SK-N-SH treated with all-trans-retinoic acid at 6 μM for 48 hours (cell line): Measurements from ENCODE around the gene SERPINH1.

Source experiments
- ATAC-seq: fragments of 200-7000 bp; cut with Tn5 transposase; 3 replicates; pipeline ENCODE4 v1.9.1; 2020; ENCODE audit warnings: mild to moderate bottlenecking, moderate library complexity
- CSDC2 ChIP-seq: fragments of 250-450 bp; sonication (Bioruptor Pico); IDR thresholded peaks from 2 replicates; pipeline ENCODE4 v1.5.0; 2020; ENCODE audit warnings: mild to moderate bottlenecking, moderate library complexity
- ESRRG ChIP-seq: fragments of 250-450 bp; sonication (Bioruptor Pico); IDR thresholded peaks from 2 replicates; pipeline ENCODE4 v1.6.1; 2021; ENCODE audit warnings: mild to moderate bottlenecking
- ISL1 ChIP-seq: fragments of 250-450 bp; sonication (Bioruptor Pico); IDR thresholded peaks from 2 replicates; pipeline ENCODE4 v2.1.2; 2022; ENCODE audit warnings: mild to moderate bottlenecking, moderate library complexity
- PATZ1 ChIP-seq: fragments of 250-450 bp; sonication (Bioruptor Pico); IDR thresholded peaks from 2 replicates; pipeline ENCODE4 v1.8.0; 2020; ENCODE audit warnings: mild to moderate bottlenecking, moderate library complexity, borderline replicate concordance
- PPARA ChIP-seq: fragments of 250-450 bp; sonication (Bioruptor Pico); IDR thresholded peaks from 2 replicates; pipeline ENCODE4 v1.5.0; 2020; ENCODE audit warnings: mild to moderate bottlenecking, borderline replicate concordance
- RARB ChIP-seq: fragments of 250-450 bp; sonication (Bioruptor Pico); IDR thresholded peaks from 2 replicates; pipeline ENCODE4 v1.8.0; 2021; ENCODE audit warnings: mild to moderate bottlenecking, moderate library complexity
- SNAI2 ChIP-seq: fragments of 250-450 bp; sonication (Bioruptor Pico); IDR thresholded peaks from 2 replicates; pipeline ENCODE4 v1.5.0; 2020; ENCODE audit warnings: mild to moderate bottlenecking, moderate library complexity
- TCF4 ChIP-seq: fragments of 250-450 bp; sonication (Bioruptor Pico); IDR thresholded peaks from 2 replicates; pipeline ENCODE4 v1.8.0; 2021; ENCODE audit warnings: mild to moderate bottlenecking, moderate library complexity, borderline replicate concordance
- ZC3H10 ChIP-seq: fragments of 250-450 bp; sonication (Bioruptor Pico); IDR thresholded peaks from 2 replicates; pipeline ENCODE4 v1.5.1; 2021; ENCODE audit warnings: mild to moderate bottlenecking, moderate library complexity
- ZFP30 ChIP-seq: fragments of 450-650 bp; formaldehyde crosslinking; IDR thresholded peaks from 2 replicates; pipeline ENCODE4 v1.5.0; 2022; ENCODE audit warnings: mild to moderate bottlenecking, moderate library complexity
- ZNF565 ChIP-seq: fragments of 450-650 bp; formaldehyde crosslinking; conservative IDR thresholded peaks from 2 replicates; pipeline ENCODE4 v1.5.0; 2020; ENCODE audit warnings: low read depth, mild to moderate bottlenecking, moderate library complexity
- ZNF70 ChIP-seq: fragments of 450-650 bp; formaldehyde crosslinking; IDR thresholded peaks from 2 replicates; pipeline ENCODE4 v1.5.0; 2020; ENCODE audit warnings: mild to moderate bottlenecking, moderate library complexity
- TF ChIP-seq, protein P1 (sequence below): fragments of 250-450 bp; sonication (Bioruptor Pico); IDR thresholded peaks from 2 replicates; pipeline ENCODE4 v1.5.0; 2020; ENCODE audit warnings: mild to moderate bottlenecking, moderate library complexity
- TF ChIP-seq, protein P2 (sequence below): fragments of 250-450 bp; sonication (Bioruptor Pico); IDR thresholded peaks from 2 replicates; pipeline ENCODE4 v1.5.1; 2020; ENCODE audit warnings: low read depth, mild to moderate bottlenecking, moderate library complexity
- TF ChIP-seq, protein P3 (sequence below): fragments of 250-450 bp; sonication (Bioruptor Pico); IDR thresholded peaks from 2 replicates; pipeline ENCODE4 v1.8.0; 2021; ENCODE audit warnings: low read depth, mild to moderate bottlenecking, moderate library complexity, borderline replicate concordance

SERPINH1 gene

DNA sequence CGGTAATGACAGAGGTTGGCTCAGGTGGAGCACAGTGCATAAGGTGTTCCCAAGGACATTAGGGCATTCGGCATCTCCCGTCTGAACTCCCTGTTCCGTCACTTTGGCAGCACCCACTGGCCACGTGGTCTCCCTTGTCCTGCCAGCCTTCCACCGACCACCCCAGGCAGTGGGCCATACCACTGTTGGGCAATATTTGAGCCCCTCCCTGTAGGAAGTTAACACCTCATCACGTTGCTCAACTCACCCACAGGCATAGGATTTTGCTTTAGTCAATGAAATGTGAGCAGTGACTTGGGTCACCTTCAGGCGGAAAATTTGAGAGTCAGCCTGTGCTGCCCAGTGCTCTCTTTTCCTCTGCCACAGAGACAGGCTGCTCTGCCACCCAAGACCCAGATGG lies 44.0 kb downstream of the SERPINH1 start (continued):
- TF ChIP-seq PATZ1 (CRISPR knock-in tag): no peak

DNA sequence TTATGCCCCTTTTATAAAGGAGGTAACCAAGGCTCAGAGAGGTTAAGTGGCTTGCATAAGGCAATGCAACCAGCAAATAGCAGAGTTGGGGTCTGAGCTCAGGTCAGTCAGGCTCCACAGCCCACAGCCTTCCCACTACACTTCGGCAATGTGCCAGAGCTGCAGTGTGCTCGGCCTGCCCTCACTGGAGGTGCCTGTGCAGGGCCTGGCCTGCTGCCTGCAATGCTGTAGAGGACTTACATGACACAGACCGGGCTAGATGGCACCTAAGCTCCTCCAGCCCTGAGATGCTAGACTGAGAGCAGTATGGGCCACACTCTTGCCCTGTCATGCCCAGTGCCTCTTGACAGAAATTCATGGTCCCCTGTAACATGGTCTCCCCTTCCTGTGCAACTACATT lies 49.8 kb downstream of the SERPINH1 start:
- ATAC-seq: no peak

DNA sequence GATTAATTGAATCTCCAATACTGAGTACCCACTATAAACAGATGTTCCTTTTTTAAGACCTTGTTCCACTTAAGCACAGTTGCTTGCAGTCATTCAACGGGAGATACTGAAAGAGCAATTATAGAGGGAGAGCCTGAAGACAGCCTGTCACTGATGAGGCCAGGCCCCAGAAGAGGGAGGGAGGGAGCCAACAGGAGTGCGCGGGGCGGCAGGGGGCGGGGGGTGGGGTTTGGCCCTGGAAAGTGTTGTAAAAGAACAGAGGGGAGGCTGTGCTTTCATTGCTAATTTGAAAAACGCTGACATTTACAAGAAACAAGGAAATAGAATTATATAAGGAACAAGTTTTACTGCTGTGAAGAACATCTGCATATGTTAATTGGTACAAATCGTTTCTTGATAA lies 53.7 kb downstream of the SERPINH1 start:
- ATAC-seq: no peak
- TF ChIP-seq, protein P1, sequence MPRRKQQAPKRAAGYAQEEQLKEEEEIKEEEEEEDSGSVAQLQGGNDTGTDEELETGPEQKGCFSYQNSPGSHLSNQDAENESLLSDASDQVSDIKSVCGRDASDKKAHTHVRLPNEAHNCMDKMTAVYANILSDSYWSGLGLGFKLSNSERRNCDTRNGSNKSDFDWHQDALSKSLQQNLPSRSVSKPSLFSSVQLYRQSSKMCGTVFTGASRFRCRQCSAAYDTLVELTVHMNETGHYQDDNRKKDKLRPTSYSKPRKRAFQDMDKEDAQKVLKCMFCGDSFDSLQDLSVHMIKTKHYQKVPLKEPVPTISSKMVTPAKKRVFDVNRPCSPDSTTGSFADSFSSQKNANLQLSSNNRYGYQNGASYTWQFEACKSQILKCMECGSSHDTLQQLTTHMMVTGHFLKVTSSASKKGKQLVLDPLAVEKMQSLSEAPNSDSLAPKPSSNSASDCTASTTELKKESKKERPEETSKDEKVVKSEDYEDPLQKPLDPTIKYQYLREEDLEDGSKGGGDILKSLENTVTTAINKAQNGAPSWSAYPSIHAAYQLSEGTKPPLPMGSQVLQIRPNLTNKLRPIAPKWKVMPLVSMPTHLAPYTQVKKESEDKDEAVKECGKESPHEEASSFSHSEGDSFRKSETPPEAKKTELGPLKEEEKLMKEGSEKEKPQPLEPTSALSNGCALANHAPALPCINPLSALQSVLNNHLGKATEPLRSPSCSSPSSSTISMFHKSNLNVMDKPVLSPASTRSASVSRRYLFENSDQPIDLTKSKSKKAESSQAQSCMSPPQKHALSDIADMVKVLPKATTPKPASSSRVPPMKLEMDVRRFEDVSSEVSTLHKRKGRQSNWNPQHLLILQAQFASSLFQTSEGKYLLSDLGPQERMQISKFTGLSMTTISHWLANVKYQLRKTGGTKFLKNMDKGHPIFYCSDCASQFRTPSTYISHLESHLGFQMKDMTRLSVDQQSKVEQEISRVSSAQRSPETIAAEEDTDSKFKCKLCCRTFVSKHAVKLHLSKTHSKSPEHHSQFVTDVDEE (CRISPR knock-in tag): no peak
- no peak for TF ChIP-seq ZNF70 (CRISPR knock-in tag)
- no peak for TF ChIP-seq ZC3H10 (CRISPR knock-in tag)
- no peak for TF ChIP-seq RARB (CRISPR knock-in tag)
- no peak for TF ChIP-seq ZNF565 (CRISPR knock-in tag)
- TF ChIP-seq ESRRG (CRISPR knock-in tag): no peak
- TF ChIP-seq TCF4 (CRISPR knock-in tag): no peak
- TF ChIP-seq CSDC2 (CRISPR knock-in tag): no peak

More for the DNA sequence above, 49.8 kb downstream of the SERPINH1 start:
- TF ChIP-seq ESRRG (CRISPR knock-in tag) (no peak), ZFP30 (CRISPR knock-in tag) (no peak), TCF4 (CRISPR knock-in tag) (no peak), PATZ1 (CRISPR knock-in tag) (no peak), ZNF565 (CRISPR knock-in tag) (no peak), ISL1 (CRISPR knock-in tag) (no peak), ZC3H10 (CRISPR knock-in tag) (no peak), RARB (CRISPR knock-in tag) (no peak), PPARA (CRISPR knock-in tag) (no peak), SNAI2 (CRISPR knock-in tag) (no peak)
- TF ChIP-seq, protein P2, sequence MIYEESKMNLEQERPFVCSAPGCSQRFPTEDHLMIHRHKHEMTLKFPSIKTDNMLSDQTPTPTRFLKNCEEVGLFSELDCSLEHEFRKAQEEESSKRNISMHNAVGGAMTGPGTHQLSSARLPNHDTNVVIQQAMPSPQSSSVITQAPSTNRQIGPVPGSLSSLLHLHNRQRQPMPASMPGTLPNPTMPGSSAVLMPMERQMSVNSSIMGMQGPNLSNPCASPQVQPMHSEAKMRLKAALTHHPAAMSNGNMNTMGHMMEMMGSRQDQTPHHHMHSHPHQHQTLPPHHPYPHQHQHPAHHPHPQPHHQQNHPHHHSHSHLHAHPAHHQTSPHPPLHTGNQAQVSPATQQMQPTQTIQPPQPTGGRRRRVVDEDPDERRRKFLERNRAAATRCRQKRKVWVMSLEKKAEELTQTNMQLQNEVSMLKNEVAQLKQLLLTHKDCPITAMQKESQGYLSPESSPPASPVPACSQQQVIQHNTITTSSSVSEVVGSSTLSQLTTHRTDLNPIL (CRISPR knock-in tag): no peak
- TF ChIP-seq, protein P1 (CRISPR knock-in tag): no peak
- TF ChIP-seq, protein P3, sequence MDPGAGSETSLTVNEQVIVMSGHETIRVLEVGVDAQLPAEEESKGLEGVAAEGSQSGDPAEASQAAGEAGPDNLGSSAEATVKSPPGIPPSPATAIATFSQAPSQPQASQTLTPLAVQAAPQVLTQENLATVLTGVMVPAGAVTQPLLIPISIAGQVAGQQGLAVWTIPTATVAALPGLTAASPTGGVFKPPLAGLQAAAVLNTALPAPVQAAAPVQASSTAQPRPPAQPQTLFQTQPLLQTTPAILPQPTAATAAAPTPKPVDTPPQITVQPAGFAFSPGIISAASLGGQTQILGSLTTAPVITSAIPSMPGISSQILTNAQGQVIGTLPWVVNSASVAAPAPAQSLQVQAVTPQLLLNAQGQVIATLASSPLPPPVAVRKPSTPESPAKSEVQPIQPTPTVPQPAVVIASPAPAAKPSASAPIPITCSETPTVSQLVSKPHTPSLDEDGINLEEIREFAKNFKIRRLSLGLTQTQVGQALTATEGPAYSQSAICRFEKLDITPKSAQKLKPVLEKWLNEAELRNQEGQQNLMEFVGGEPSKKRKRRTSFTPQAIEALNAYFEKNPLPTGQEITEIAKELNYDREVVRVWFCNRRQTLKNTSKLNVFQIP (CRISPR knock-in tag): no peak
